Astrocyte (in vitro differentiated cells and primary cell): ENCODE measurements around the gene CCSER1. TPM values are rescaled to one million over a fixed set of nuclear protein-coding genes. Genes with fewer than 3 reads are reported as not detected.
"Not testable (repeated sequence)": the region's sequence is repeated elsewhere in the genome, so short reads cannot be mapped to it uniquely, and the experiment has no call there.

Experiments used
- DNase-seq: peaks from one replicate; pipeline ENCODE4 v3.0.0-alpha.2; 2010; ENCODE audit warnings: low read depth
- FAIRE-seq: peaks from 2 replicates; lab custom pipeline; 2011; peaks lifted over from hg19 to GRCh38; lab: Jason Lieb, UNC
- H2AFZ ChIP-seq: 2 replicates; pipeline ENCODE4 v1.6.0; 2012; ENCODE audit warnings: low read depth, low read length, inconsistent platforms
- H3K27ac ChIP-seq: 2 replicates; pipeline ENCODE4 v1.5.1; 2011; ENCODE audit warnings: low read depth, low read length, inconsistent platforms
- H3K27me3 ChIP-seq: 2 replicates; pipeline ENCODE4 v1.6.0; 2011; ENCODE audit warnings: low read length, inconsistent platforms; ENCODE audit not compliant: insufficient read depth
- H3K36me3 ChIP-seq: 2 replicates; pipeline ENCODE4 v1.5.1; 2011; ENCODE audit warnings: low read length, inconsistent platforms; ENCODE audit not compliant: insufficient read depth
- H3K4me1 ChIP-seq: 2 replicates; pipeline ENCODE4 v1.5.1; 2011; ENCODE audit warnings: low read length, inconsistent platforms; ENCODE audit not compliant: insufficient read depth
- H3K4me2 ChIP-seq: 2 replicates; pipeline ENCODE4 v1.6.0; 2012; ENCODE audit warnings: low read length, inconsistent platforms
- H3K4me3 ChIP-seq: 2 replicates; pipeline ENCODE4 v1.5.1; 2011; ENCODE audit warnings: low read depth, mild to moderate bottlenecking, low read length, inconsistent platforms; ENCODE audit not compliant: insufficient read depth
- H3K79me2 ChIP-seq: 2 replicates; pipeline ENCODE4 v1.6.0; 2012; ENCODE audit warnings: mild to moderate bottlenecking, low read length, inconsistent platforms; ENCODE audit not compliant: insufficient read depth
- H3K9ac ChIP-seq: 2 replicates; pipeline ENCODE4 v1.6.0; 2012; ENCODE audit warnings: mild to moderate bottlenecking, low read length, inconsistent platforms
- H3K9me3 ChIP-seq: 2 replicates; pipeline ENCODE4 v1.5.1; 2012; ENCODE audit warnings: low read depth, mild to moderate bottlenecking, low read length, inconsistent platforms; ENCODE audit not compliant: insufficient read depth
- H4K20me1 ChIP-seq: 2 replicates; pipeline ENCODE4 v1.6.0; 2012; ENCODE audit warnings: low read length, inconsistent platforms; ENCODE audit not compliant: insufficient read depth
- H3K27ac Mint-ChIP-seq: one replicate; pipeline ENCODE4 v1.8.0; 2021; ENCODE audit warnings: mild to moderate bottlenecking, mixed read lengths; ENCODE audit not compliant: unreplicated experiment
- H3K27me3 Mint-ChIP-seq: one replicate; pipeline ENCODE4 v1.8.0; 2021; ENCODE audit warnings: low read depth, mixed read lengths; ENCODE audit not compliant: unreplicated experiment
- H3K36me3 Mint-ChIP-seq: one replicate; pipeline ENCODE4 v1.8.0; 2021; ENCODE audit warnings: low read depth, mixed read lengths; ENCODE audit not compliant: unreplicated experiment
- H3K4me1 Mint-ChIP-seq: one replicate; pipeline ENCODE4 v1.8.0; 2021; ENCODE audit warnings: low read depth, mixed read lengths; ENCODE audit not compliant: unreplicated experiment
- H3K4me3 Mint-ChIP-seq: one replicate; pipeline ENCODE4 v1.8.0; 2021; ENCODE audit warnings: mild to moderate bottlenecking, moderate library complexity, mixed read lengths; ENCODE audit not compliant: unreplicated experiment
- H3K9me3 Mint-ChIP-seq: one replicate; pipeline ENCODE4 v1.8.0; 2021; ENCODE audit warnings: mild to moderate bottlenecking, mixed read lengths; ENCODE audit not compliant: unreplicated experiment
- EZH2 ChIP-seq: IDR thresholded peaks from 2 replicates; pipeline ENCODE4 v1.6.1; 2012; ENCODE audit warnings: mild to moderate bottlenecking, low read length, inconsistent platforms; ENCODE audit not compliant: insufficient read depth
- total RNA-seq: library from RNA; stranded (reverse); gene quantifications from 2 replicates; pipeline ENCODE4 v1.2.1, GENCODE V29; 2021
- TF ChIP-seq, protein P1 (sequence below): IDR thresholded peaks from 2 replicates; pipeline ENCODE4 v1.5.1; 2011; ENCODE audit warnings: low read depth, mild to moderate bottlenecking, inconsistent platforms, low read length, moderate library complexity; ENCODE audit not compliant: insufficient read depth

The CCSER1 gene
- total RNA-seq, 1 donor from 2014 or later, result 2.2 TPM

DNA sequence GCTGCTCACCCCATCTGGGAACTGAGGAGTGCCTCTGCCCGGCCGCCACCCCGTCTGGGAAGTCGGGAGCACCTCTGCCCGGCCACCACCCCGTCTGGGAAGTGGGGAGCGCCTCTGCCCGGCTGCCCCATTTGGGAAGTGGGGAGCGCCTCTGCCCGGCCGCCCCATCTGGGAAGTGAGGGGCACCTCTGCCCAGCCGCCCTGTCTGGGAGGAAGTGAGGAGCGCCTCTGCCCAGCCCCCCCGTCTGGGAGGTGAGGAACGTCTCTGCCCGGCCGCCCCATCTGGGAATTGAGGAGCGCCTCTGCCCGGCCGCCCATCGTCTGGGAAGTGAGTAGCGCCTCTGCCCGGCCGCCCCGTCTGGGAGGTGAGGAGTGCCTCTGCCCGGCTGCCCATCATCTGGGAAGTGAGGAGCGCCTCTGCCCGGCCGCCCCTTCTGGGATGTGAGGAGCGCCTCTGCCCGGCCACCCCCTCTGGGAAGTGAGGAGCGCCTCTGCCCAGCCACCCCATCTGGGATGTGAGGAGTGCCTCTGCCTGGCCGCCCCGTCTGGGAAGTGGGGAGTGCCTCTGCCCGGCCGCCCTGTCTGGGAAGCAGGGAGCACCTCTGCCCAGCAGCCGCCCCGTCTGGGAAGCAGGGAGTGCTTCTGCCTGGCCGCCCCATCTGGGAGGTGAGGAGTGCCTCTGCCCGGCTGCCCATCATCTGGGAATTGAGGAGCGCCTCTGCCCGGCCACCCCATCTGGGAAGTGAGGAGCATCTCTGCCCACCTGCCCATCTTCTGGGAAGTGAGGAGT lies 1040.9 kb downstream of the CCSER1 start:
- H3K4me2 ChIP-seq, H3K9ac ChIP-seq, H4K20me1 ChIP-seq, H3K27ac Mint-ChIP-seq, H3K27ac ChIP-seq, H3K9me3 ChIP-seq, H3K79me2 ChIP-seq, H3K36me3 ChIP-seq, H3K27me3 Mint-ChIP-seq, H3K4me1 Mint-ChIP-seq, H3K4me1 ChIP-seq, H3K27me3 ChIP-seq, H3K4me3 ChIP-seq, H3K36me3 Mint-ChIP-seq, H3K9me3 Mint-ChIP-seq, FAIRE-seq, DNase-seq, H2AFZ ChIP-seq, H3K4me3 Mint-ChIP-seq: not testable (repeated sequence)

DNA sequence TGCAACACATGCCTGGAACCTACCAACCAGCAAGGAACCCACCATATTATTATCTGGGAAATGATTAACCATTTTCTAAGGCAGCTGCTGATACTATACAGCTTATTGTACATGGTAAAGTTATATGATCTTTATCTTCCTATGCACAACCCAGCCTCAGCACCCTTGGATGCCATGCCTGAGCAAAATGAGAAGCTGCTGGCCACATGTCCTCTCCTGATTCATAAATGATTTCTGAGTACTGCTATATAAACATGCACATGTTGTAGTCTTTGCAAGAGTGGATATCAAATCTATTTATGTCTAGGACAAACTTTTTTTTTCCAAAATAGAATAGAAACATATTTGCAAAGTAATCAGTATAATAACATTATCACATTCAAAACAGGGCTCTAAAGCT lies 1043.6 kb downstream of the CCSER1 start:
- Histone ChIP-seq H3K27ac (no peak overlapping the region), H2AFZ (no peak overlapping the region), H3K4me2 (no peak overlapping the region)

DNA sequence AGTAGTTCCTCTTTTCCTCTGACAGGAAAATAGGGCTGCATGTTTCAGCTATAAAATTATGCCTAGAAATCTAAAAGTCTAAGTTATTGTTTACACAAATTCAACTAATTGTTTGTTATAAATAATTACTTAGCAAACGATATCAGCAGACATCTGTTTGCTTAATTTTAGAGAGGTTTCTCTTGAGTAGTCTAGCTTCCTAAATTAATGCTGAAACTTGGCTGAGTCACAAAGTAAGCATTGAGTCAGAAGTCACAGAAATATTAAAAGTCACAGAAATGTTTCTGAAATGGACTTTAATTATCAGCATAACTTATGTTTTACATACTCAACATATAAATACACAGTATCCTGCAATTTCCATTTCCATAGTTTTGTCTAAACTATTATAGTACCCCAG lies 1044.0 kb downstream of the CCSER1 start:
- TF ChIP-seq, protein P1, sequence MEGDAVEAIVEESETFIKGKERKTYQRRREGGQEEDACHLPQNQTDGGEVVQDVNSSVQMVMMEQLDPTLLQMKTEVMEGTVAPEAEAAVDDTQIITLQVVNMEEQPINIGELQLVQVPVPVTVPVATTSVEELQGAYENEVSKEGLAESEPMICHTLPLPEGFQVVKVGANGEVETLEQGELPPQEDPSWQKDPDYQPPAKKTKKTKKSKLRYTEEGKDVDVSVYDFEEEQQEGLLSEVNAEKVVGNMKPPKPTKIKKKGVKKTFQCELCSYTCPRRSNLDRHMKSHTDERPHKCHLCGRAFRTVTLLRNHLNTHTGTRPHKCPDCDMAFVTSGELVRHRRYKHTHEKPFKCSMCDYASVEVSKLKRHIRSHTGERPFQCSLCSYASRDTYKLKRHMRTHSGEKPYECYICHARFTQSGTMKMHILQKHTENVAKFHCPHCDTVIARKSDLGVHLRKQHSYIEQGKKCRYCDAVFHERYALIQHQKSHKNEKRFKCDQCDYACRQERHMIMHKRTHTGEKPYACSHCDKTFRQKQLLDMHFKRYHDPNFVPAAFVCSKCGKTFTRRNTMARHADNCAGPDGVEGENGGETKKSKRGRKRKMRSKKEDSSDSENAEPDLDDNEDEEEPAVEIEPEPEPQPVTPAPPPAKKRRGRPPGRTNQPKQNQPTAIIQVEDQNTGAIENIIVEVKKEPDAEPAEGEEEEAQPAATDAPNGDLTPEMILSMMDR, result no peak
- TF ChIP-seq EZH2, result no peak
- H2AFZ ChIP-seq, result no peak overlapping the region
- no peak overlapping the region for H3K27ac Mint-ChIP-seq
- no peak overlapping the region for H3K9ac ChIP-seq
- FAIRE-seq (no peak), DNase-seq (peak; percentile 2)
- H3K36me3 Mint-ChIP-seq, result no peaks in the 10 kb centered on the region
- no peaks in the 10 kb centered on the region for H3K27me3 ChIP-seq
- no peak overlapping the region for H3K4me2 ChIP-seq
- no peaks in the 10 kb centered on the region for H3K9me3 ChIP-seq
- no peak overlapping the region for H3K4me3 Mint-ChIP-seq
- H3K79me2 ChIP-seq, result no peaks in the 10 kb centered on the region
- peaks cover 1% of the 10 kb centered on the region for H3K9me3 Mint-ChIP-seq
- H3K4me1 Mint-ChIP-seq, result peaks cover 3% of the 10 kb centered on the region
- no peaks in the 10 kb centered on the region for H3K4me1 ChIP-seq
- no peaks in the 10 kb centered on the region for H4K20me1 ChIP-seq
- H3K27me3 Mint-ChIP-seq, result no peaks in the 10 kb centered on the region
- H3K4me3 ChIP-seq, result no peak overlapping the region
- no peak overlapping the region for H3K27ac ChIP-seq
- H3K36me3 ChIP-seq, result no peaks in the 10 kb centered on the region

More for the DNA sequence above, 1043.6 kb downstream of the CCSER1 start:
- peaks cover 3% of the 10 kb centered on the region for H3K4me1 Mint-ChIP-seq
- DNase-seq (no peak), FAIRE-seq (no peak)
- no peak overlapping the region for H3K9ac ChIP-seq
- no peaks in the 10 kb centered on the region for H3K9me3 Mint-ChIP-seq
- no peaks in the 10 kb centered on the region for H3K9me3 ChIP-seq
- H3K36me3 ChIP-seq, result no peaks in the 10 kb centered on the region
- H3K27ac Mint-ChIP-seq, result no peak overlapping the region
- no peaks in the 10 kb centered on the region for H3K27me3 Mint-ChIP-seq
- H3K36me3 Mint-ChIP-seq, result no peaks in the 10 kb centered on the region
- H3K4me1 ChIP-seq, result no peaks in the 10 kb centered on the region
- no peak overlapping the region for H3K4me3 Mint-ChIP-seq
- no peaks in the 10 kb centered on the region for H4K20me1 ChIP-seq
- no peak overlapping the region for H3K4me3 ChIP-seq
- H3K79me2 ChIP-seq, result no peaks in the 10 kb centered on the region
- H3K27me3 ChIP-seq, result no peaks in the 10 kb centered on the region
- TF ChIP-seq EZH2, result no peak
- TF ChIP-seq, protein P1, result no peak

DNA sequence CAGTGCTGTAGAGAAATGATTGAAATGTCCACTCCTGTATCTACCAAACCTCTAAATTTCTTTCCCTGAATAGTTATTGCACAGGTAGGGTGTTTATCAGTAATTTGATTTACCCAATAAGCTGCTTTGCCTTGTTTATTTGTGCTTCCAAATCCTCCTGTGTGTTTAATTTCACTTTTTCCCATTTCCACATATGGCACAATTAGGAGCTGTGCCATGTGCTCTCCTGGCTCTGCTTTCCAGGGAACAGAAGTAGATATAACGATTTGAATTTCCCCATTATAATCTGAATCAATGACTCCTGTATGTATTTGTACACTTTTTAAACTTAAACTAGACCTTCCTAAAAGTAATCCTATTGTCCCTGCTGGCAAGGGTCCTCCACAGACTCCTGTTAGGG lies 1057.9 kb downstream of the CCSER1 start:
- not testable (repeated sequence) for H3K27ac ChIP-seq, H3K79me2 ChIP-seq, H3K4me3 ChIP-seq, H3K4me1 ChIP-seq, H3K4me3 Mint-ChIP-seq, H3K9ac ChIP-seq, H3K27me3 Mint-ChIP-seq, H3K4me1 Mint-ChIP-seq, H3K9me3 Mint-ChIP-seq, H3K27ac Mint-ChIP-seq, H3K9me3 ChIP-seq, H4K20me1 ChIP-seq, H3K36me3 Mint-ChIP-seq, H3K36me3 ChIP-seq, FAIRE-seq, H3K27me3 ChIP-seq, H3K4me2 ChIP-seq, H2AFZ ChIP-seq, DNase-seq
